NCI-H2107 treated with DMSO at 0.1 percent for 48 hours (cell line): ENCODE results near the gene SPDYE8.
"Not testable (repeated sequence)": the region's sequence is repeated elsewhere in the genome, so short reads cannot be mapped to it uniquely, and the experiment has no call there.

Experiments used
- DNase-seq: peaks from one replicate; lab custom pipeline; 2025; ENCODE audit not compliant: unreplicated experiment; lab: John Stamatoyannopoulos, UW

Gene SPDYE8, protein sequence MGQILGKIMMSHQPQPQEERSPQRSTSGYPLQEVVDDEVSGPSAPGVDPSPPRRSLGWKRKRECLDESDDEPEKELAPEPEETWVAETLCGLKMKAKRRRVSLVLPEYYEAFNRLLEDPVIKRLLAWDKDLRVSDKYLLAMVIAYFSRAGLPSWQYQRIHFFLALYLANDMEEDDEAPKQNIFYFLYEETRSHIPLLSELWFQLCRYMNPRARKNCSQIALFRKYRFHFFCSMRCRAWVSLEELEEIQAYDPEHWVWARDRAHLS

DNA sequence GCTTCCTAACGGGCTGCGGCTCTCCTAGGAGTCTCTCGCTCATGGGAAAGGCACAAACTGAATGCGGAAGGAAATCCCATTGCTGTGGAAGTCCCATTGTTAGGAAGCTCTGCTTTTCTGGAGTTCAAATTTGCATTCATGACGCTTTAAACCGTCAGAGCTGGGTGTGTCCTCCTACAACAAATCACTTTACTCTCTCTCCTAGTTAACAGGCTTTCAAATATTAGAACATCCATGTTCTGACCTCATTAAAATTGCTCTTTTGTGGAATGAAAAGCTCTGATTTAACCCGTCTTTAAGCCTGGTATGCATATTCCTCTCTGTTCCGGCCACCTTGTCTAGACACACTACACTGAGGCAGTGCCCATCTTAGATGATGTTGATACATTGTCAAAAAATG lies at the start of gene SPDYE8:
SPDYE8 (minus strand) TSS at position 101 of the 400 bp plus-strand sequence. CDS start 1,800 bp downstream, outside the sequence.
- not testable (repeated sequence) for DNase-seq

DNA sequence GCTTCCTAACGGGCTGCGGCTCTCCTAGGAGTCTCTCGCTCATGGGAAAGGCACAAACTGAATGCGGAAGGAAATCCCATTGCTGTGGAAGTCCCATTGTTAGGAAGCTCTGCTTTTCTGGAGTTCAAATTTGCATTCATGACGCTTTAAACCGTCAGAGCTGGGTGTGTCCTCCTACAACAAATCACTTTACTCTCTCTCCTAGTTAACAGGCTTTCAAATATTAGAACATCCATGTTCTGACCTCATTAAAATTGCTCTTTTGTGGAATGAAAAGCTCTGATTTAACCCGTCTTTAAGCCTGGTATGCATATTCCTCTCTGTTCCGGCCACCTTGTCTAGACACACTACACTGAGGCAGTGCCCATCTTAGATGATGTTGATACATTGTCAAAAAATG lies 28.2 kb upstream of the SPDYE8 start, which contains the start of gene SPDYE11:
SPDYE11 (minus strand) TSS at position 101 of the 400 bp plus-strand sequence. CDS start 1,800 bp downstream, outside the sequence.
- not testable (repeated sequence) for DNase-seq

DNA sequence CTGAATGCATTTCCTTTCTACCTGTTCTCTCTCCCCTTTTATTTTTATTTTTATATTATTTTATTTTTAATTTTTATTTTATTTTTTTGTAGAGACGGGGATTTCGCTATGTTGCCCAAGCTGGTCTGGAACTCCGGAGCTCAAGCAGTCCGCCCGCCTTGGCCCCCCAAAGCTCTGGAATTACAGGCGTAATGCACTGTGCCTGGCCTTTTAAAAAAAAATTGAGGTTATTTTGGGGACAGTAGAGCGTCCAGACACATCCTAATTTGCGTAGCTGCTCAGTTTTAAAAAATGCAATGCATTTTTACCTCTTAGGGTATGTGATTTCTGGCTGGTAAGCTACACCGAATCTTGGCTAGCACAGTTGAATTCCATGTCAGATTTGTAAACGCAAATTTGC lies 23.1 kb downstream of the SPDYE8 start:
- not testable (repeated sequence) for DNase-seq

DNA sequence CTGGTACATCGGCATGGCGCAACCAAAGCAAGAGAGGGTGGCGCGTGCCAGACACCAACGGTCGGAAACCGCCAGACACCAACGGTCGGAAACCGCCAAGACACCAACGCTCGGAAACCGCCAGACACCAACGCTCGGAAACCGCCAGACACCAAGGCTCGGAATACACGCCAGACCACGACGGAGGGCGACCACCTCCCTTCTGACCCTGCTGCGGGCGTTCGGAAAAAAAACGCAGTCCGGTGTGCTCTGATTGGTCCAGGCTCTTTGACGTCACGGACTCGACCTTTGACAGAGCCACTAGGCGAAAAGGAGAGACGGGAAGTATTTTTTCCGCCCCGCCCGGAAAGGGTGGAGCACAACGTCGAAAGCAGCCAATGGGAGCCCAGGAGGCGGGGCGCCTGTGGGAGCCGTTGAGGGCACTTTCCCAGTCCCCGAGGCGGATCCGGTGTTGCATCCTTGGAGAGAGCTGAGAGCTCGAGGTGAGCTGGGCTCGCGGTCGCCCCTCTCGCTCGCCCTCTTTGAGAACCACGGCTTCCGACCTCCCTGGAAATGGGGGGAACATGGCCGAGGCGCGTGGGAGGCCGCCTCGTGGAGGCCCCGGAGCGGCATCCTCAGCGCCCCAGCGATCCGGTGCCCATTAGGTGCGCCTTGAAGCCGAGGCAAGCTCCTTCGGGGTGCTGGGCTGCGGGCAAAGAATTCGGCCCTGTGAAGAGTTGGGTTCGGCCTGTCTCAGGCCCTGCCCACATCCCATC lies 23.7 kb downstream of the SPDYE8 start:
- not testable (repeated sequence) for DNase-seq

DNA sequence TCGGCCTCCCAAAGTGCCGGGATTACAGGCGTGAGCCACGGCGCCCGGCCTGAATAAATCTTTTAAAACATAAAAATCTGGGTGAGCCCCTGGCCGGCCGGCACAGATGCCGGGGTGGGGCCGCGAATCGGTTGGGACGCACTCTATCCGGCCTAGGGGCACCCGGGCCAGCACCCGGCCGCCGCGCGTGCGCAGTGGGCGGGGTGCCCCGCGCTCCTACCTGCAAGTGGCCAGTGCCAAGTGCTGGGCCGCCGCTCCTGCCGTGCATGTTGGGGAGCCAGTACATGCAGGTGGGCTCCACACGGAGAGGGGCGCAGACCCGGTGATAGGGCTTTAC lies 24.2 kb downstream of the SPDYE8 start:
- not testable (repeated sequence) for DNase-seq

DNA sequence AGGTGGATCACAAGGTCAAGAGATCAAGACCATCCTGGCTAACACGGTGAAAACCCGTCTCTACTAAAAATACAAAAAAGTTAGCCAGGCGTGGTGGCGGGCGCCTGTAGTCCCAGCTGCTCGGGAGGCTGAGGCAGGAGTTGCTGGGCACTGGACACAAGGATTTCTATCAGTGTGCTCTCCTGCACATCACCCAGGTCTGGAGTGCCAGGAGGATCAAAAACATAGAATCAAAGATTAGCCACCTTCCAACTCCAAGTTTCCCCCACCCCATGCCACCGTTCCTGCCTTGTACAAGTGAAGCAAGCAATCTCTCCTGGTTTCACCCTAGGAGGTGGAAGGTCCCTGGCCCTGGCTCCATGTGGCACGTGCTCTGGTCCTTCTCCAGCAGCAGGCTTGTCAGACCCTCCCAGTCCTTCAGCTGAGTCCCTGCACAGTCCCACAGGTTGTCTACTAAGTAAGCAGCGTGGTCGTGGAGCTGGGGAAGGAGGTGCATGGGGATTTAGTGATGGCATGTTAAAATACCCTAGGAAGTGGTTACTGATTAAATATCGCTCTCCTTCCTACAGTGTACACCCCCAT lies 31.6 kb downstream of the SPDYE8 start:
- DNase-seq = not testable (repeated sequence)

DNA sequence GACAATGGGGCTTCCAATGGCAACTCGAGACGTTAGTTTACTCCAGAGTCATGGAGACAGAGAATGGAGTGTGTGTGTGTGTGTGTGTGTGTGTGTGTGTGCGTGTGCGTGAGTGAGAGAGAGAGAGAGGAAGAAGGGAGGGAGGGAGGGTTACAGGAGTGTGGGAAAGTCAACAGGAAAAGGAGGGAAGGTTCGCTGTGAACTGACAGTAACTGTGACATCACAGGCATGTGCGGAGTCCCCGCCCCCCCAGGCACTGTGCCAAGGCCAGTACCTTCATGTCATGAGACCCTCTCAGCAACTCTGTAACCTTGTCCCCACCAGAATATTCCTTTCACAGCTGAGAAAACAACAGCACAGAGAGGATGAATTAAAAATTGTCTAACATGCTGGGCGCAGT lies 32.1 kb downstream of the SPDYE8 start:
- DNase-seq = not testable (repeated sequence)

DNA sequence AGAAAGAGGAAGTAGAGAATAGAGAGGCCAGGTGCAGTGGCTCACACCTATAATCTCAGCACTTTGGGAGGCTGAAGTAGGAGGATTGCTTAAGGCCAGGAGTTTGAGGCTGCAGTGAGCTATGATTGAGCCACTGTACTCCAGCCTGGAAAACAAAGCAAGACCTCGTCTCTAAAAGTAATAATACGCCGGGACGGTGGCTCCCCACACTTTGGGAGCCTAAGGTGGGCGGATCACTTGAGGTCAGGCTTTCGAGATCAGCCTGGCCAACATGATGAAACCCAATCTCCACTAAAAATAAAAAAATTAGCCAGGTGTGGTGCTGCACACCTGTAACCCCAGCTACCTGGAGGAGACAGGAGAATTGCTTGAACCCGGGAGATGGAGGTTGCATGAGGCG lies 34.1 kb downstream of the SPDYE8 start:
- not testable (repeated sequence) for DNase-seq

DNA sequence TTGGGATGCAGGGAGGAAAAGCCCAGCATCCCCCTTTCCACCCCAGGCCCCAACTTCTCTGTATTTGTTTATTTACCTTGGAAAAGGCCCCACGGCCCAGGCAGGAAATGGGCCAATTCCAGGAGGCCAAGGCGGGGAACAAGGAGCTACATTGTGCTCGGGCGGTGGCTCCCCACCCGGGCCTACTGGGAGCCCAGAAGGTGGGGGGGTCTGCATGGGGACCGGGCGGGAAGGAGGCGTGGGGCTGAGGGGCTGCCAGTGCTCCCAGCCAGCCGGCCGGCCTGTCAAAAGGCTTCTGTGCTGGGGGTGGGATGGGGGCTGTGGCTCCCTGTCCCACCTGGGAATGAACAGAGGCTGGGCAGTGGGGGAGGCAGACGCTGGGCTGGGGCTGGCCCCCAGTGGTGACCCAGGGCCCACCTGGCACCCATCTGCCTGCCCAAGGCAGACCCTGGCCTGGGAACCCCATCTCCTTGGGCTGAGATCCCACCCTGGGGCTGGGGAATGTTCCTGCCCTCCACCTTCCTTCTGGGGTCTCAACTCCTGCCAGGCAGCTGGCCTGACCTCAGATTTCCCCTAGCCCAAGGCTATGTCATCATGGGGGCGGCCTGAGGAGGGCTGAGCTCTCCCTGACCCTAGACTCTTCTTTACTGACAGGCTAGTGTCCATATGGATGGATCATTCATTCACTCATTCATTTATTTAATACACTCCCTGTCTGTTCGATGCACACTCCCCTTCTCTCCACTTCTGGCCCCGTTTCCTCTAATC lies 39.2 kb downstream of the SPDYE8 start:
- DNase-seq = not testable (repeated sequence)

DNA sequence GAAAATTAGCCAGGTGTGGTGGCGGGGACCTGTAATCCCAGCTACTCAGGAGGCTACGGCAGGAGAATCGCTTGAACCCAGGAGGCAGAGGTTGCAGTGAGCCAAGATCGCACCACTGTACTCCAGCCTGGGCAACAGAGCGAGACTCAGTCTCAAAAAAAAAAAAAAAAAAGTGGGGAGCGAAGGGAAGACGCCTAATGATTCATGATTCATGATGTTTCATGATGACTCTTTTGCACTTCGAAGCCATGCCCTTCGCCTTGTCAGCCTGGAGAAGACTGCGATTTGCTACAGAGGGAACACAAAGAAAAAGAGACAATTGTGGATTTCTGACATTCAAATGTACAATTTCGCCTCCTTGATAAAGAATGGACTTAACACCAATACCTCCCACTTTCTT lies 47.5 kb downstream of the SPDYE8 start:
- DNase-seq = not testable (repeated sequence)

DNA sequence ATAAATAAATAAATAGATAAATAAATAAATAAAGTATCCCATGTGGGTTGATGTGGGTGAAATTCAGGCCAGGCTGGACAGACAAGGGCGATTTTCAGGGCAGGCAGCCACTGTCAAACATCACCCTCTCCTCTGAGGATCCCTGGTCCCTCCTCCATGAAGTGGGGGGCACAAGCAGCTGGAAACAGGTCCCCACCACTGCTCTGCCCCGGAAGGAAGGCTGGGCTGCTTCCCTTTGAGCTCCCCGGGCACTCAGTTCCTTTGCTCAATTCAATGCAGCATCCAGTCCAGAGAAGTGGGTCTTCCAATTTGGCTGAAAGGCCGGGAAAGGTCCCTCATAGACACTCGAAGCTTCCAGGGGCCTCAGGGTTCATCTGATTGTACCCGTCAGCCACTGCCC lies 49.2 kb downstream of the SPDYE8 start:
- not testable (repeated sequence) for DNase-seq

DNA sequence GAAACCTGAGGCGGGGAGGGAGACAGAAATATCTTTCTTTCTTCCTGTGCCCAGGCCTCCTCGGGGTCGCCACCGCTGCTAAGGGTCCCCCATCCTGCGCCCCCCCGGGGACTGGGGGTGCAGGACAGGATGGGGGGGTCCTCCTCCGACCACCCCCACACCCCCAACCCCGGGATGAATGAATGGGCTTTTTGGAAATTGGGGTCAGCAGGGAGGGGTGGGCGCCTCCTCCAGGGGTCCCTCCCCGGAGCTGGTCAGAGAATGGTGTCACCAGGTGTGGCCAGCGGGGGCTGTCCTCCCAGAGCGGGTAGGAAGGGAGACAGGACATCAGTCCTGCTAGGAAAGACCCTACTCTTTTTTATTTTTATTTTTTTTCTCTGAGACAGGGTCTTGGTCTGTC lies 53.1 kb downstream of the SPDYE8 start:
- not testable (repeated sequence) for DNase-seq

DNA sequence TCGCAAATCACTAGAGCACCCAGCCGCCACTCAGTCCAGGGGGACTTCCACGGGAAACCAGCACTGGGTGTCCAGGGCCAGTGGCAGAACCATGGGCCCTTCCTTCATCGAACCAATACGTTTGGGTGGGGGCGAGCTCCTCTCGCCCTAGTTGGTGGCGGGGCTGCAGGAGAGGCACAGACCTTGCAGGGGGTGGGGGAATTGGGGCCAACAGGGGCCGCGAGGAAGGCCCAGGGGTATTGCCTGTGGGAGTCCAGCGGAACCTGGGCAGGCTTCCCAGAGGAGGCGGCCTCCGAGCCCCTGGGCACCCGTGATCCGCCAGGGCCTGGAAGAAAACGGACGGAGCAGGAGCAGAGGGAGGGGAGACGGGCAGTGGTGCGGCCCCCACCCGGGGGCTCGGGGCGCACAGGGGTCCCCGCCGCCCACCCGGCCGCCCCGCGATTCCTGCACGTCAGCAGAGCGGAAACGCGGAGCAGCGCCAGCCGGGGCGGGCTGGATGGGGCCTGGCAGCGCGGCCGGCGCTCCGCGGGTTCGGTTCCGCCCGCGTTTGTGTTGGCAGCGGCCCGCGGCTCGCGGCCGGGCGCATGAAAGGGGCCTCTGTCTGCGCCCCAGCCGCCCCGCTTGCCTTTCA lies 53.8 kb downstream of the SPDYE8 start:
- not testable (repeated sequence) for DNase-seq

DNA sequence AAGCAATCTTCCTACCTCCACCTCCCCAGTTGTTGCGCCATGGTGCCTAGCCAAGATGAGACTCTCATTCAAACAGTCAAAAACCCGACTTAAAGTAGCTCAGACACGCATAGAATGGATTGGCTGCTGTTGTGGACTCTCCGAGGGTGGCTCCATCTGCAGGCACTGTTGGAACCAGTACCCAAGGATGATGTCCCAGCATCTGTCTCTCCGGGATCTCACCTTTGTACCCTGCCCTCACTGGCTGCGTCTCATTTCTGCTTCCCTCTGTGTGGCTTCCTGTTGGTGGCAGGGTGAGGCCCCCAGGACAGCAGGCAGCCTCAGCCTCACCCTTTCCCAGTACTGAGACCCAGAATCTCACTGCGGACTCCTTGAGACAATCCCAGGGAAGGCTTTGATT lies 54.8 kb downstream of the SPDYE8 start:
- DNase-seq = not testable (repeated sequence)

DNA sequence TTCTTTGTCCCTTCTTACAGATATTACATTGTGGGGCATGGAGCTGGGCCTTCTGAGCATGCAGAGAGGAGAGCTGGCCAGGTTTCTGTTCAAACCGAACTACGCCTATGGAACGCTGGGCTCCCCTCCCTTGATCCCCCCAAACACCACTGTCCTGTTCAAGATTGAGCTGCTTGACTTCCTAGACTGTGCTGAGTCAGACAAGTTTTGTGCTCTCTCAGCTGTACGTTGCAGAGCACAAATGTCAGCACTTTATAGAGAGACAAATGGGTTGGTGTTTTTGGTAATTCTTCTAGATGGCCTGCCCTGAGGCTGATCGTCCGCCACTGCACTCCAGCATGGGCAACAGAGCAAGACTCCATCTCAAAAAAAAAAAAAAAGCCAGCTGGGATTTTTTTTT lies 58.1 kb downstream of the SPDYE8 start:
- not testable (repeated sequence) for DNase-seq
